Fibroblast of mammary gland (primary cell): ENCODE data around the gene ILDR1.

Experiments used
- DNase-seq: peaks from one replicate; pipeline ENCODE4 v3.0.0-alpha.2; 2010; ENCODE audit warnings: low read depth
- H3K4me3 ChIP-seq: 2 replicates; pipeline ENCODE4 v1.5.1; 2011; ENCODE audit warnings: low read depth, mild to moderate bottlenecking, low read length, moderate library complexity; ENCODE audit not compliant: control insufficient read depth
- CTCF ChIP-seq: conservative IDR thresholded peaks from 2 replicates; pipeline ENCODE4 v1.5.1; 2011; ENCODE audit warnings: low read depth, low read length, inconsistent platforms; ENCODE audit not compliant: control insufficient read depth, insufficient read depth

ILDR1 gene

DNA sequence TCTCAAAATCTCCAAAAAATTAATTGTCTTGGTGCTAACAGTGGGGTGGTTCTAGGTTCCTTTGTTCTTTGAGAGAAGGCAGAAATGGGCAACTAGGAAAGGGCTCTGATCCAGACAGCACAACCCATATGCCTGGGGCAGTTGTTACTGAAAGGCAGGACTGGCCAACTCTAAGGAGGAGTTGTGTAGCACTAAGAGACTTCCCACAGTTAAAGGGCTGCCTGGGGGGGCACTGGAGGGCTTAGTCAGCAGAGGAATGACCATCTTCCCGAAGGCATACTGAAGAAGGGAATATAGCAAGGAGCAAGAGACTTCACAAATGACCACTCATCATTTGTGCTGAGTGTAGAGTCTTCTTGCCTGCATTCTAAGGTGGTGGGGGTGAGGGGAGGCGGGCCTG, 15.8 kb downstream of the ILDR1 start:
- TF ChIP-seq CTCF = no peak
- no peak for DNase-seq
- H3K4me3 ChIP-seq = no peak overlapping the region

GRCh38 chr3:122004991-122005565, 17.0 kb downstream of the ILDR1 start:
- no peak for DNase-seq
- no peak for TF ChIP-seq CTCF
- H3K4me3 ChIP-seq = no peak overlapping the region

DNA sequence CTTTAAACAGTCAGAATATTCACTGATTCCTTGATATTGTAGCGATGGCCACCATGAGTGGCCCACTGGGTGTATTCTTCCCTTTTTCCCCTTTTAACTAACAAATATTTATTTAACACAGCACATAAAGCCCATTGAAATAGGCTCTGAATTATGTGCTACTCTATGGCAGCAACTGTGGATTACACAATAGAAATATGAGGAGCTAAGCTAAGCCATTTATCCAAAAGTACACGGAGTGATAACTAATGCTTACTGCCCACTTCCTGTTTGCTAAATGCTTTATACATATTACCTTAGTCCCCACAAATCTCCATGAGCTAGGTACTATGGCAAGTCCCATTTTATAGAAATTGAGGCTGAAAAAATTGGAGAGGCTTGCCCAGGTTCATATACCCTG, 17.9 kb downstream of the ILDR1 start:
- TF ChIP-seq CTCF = no peak
- DNase-seq = no peak
- H3K4me3 ChIP-seq = no peak overlapping the region

DNA sequence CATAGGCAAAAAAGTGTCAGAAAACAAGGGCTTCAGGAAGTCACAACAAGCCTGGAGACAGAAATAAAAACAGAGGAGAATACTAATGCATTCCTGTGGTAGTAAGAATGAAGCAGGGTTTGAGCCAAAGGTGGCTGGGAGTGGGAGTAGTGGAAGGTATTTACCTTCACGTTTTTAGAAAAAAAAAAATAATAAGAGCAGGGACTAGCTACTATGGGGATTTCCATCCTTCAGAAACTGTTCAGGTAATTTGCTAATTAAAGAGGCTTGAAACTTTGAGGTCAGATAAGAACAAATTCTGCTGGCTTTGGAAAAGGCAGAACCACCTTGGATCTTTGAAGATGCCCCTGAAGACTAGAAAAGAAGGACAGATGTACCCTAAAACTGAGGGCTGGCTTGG, 18.4 kb downstream of the ILDR1 start:
- no peak for DNase-seq
- no peak for TF ChIP-seq CTCF
- no peak overlapping the region for H3K4me3 ChIP-seq

DNA sequence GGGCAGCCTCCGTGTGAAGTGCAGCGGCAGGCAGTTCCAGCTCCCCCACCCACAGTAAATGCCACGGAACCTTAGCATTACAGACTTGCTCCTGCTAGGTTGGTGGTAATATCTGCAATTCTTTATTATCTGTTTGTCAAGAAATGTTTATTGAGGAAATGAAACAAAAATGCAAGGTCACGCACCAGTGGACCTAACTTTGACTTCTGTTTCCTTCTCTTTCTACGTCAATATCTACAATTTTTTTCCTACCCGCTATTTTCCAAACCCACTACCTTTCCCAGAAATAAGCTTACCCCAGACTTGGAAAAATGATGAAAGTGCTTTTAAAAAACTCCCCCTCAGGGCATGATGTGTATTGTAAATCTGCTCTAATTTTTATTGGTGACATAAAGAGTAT, 18.9 kb downstream of the ILDR1 start:
- TF ChIP-seq CTCF = no peak
- H3K4me3 ChIP-seq = no peak overlapping the region
- no peak for DNase-seq

DNA sequence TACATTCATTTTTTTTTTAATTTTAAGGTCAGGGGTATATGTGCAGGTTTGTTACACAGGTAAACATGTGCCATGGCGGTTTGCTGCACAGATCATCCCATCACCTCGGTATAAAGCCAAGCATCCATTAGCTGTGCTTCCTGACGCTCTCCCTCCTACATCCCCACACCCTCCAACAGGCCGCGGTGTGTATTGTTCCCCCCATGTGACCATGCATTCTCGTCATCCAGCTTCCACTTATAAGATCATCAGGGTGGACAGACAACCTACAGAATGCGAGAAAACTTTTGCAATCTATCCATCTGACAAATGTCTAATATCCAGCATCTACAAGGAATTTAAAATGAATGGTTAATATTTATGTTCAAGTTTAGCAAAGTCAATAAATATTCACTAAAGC, 19.4 kb downstream of the ILDR1 start:
- no peak for DNase-seq
- TF ChIP-seq CTCF = no peak
- H3K4me3 ChIP-seq = no peak overlapping the region

- DNase-seq = no peak
- TF ChIP-seq CTCF = no peak
- H3K4me3 ChIP-seq = no peak overlapping the region
Measured at GRCh38 chr3:122001892-122002291, 20.2 kb downstream of the ILDR1 start.
